NOMO-1 treated with dmso at 0.1 percent for 144 hours (cell line): ENCODE measurements around the gene BCLAF3.

ENCODE experiments used
- DNase-seq: peaks from one replicate; lab custom pipeline; 2025; ENCODE audit not compliant: unreplicated experiment; lab: John Stamatoyannopoulos, UW

Gene BCLAF3

GRCh38 chrX:19968276-19968675 lies 22.6 kb downstream of the BCLAF3 start:
- no peak for DNase-seq

DNA sequence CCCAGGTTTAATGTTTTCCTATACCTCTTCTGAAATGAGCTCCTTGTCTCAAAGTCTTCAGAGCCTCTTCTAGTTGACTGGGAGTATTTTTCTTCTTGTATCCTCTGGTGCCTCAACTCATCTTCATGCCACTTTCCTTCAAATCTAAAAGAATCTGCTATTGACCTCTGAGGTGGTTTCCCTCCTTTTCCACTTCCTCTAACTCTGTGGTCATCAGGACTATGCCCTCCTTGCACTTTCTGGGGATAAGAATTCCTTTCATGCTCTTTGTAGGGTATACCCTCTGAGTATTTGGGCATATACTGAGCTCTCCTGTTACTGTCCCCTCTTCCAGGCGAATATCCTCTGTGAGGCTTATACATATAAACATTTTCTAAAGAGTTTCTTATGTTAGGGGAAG lies 24.8 kb downstream of the BCLAF3 start:
- no peak for DNase-seq

- DNase-seq: no peak
Measured at GRCh38 chrX:19964017-19964710, 26.7 kb downstream of the BCLAF3 start.

GRCh38 chrX:19960913-19961312 lies 29.9 kb downstream of the BCLAF3 start:
- DNase-seq: no peak

DNA sequence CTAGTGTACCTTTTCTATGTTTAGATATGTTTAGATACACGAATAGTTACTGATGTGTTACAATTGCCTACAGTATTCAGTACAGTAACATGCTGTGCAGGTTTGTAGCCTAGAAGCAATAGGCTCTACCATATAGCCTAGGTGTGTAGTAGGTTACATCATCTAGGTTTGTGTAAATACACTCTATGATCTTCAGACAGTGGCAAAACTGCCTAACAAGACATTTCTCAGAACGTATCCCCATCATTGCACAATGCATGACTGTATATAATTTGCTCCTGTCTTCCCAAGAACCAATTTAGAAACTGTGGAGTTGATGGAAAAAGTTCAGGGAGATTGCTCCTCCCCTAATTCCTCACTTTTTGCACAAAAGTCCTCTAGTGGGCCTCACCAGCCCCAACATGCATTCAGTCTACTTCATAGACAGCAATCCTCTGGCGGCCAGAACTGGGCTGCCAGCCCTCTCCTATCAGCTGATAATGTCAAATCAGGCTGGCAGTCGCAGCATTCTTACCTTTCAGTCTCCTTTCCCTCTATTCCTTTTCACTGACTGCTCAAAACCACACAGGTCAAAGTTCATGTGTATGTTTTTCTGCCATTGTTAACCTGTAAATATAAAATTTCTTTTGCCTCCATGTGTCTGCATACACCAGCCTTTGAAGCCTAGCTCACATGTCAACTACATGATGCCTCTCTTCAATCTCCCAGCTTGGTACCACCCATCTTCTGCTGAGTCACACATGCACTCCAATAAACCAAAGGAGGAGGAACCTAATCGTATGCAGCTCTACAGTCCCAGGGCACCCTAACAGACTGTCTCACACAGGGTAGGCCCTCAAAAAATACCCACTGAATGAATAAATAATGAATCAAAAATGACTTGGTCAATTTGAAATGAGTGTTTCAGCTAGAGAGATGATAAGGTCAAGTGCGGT lies 32.0 kb downstream of the BCLAF3 start:
- DNase-seq: no peak

- no peak for DNase-seq
Measured at GRCh38 chrX:19956923-19957322, 33.9 kb downstream of the BCLAF3 start.

DNA sequence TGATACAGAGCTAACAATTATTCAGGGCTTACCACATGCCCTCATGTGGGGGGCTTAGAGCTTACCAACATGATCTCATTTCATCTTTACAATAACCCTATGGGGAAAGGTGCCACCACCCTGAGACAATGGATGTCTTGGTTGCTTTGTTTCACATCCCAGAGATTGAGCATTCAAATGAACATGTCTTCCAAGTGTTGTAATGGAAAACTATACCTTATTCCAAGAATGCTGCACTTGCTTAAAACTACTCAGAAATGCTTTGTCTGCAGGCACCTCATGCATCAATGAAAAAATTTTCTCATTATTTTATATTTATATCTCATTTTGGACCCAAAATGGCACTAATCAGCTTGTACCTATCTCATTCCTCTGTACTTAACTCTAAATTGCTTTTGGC lies 34.6 kb downstream of the BCLAF3 start:
- no peak for DNase-seq

DNA sequence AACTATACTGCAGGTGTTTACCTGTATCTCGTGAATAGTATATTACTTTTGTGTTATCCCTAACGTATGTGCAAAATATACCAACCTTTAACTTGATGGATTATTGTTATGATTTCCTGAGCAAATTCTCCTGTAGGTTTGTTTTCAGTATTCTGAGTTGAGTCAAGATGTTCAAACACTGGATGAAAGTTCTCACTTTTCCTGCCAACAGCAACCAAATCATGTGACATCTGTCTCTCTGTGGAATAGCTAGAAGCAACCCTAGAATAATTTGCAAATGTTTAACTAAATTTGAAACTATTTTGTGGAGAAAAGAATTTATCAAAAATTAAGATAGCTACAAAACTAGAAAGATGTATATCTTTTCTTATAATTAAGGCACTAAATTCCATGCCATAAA lies 35.6 kb downstream of the BCLAF3 start:
- DNase-seq: no peak

GRCh38 chrX:19954335-19955096 lies 36.3 kb downstream of the BCLAF3 start:
- no peak for DNase-seq

DNA sequence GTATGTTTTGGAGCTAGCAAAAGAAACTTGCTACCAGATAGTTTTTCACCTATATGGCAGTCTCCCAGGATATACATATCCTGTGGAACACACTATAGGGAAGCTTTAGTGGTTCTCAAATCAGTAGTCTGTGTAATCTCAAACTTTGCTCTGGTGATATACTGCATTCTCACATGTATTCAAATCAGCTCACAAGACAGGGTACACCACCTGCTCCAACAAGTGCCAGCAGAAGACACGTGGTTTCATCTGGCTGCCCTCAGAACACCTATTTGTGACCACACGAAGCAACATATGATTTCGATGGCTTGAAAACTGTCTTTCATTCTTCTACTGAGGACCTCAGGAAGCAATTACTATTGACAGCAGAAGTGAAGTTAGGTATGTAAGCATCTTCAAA lies 37.7 kb downstream of the BCLAF3 start:
- DNase-seq: no peak

- DNase-seq: no peak
Measured at GRCh38 chrX:19949340-19949739, 41.5 kb downstream of the BCLAF3 start.

DNA sequence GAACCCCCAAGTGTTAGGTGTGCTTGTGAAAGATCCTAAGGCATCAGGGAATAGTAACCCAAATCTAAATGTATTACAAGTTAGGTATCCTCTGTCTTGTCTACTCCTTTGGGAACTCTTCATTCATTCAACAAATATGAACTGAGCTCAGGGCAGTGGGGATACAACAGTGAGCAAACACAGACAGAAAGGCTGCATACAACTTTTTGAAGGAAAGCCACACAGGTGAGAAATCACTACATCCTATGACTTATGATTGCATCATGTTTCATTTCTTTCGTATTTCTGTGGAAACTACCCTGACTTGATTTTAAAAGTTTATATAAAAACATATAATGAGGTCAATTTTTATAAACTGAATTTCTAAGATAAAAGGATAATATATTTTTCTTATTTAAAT lies 43.2 kb downstream of the BCLAF3 start:
- no peak for DNase-seq
